ENCODE data around the gene DDX54.
"Not testable (repeated sequence)": the region's sequence is repeated elsewhere in the genome, so short reads cannot be mapped to it uniquely, and the experiment has no call there.

Gene DDX54

DNA sequence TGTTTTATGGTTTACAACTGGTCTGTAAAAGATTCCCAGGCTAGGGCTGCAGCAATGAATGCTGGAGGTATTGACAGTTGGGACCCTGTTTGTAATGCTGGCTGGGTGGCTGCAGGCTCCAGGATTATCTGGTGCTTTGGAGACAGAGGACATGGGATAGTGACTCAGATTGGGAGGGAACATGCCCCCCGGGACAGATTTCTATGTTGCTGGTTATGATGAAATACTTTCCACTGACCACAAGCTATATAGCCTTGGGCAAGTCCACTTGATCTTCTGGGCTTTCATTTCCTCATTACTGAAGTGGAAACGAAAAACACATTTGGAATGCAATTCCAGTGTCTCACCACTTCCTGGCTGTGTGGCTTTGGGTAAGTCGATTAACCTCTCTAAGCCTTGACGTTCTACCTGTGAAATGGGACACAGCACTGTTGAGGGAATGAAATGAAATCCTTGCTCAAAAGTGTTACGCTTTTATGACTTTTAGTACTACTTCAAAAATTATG lies 29.7 kb upstream of the DDX54 start:
- in situ Hi-C loops (cut with MboI; ENCODE audit: low sequenced_read_pairs, unreplicated experiment), result no loop called here
- DNase-seq (ENCODE audit: low spot score), result no peak
- TF ChIP-seq CTCF (IDR thresholded peaks at IDR 0.05; ENCODE audit: borderline replicate concordance, control extremely low read depth, extremely low read depth, insufficient read depth, missing control alignments), result no peak

- TF ChIP-seq CTCF (IDR thresholded peaks at IDR 0.05; ENCODE audit: borderline replicate concordance, control extremely low read depth, extremely low read depth, insufficient read depth, missing control alignments), result no peak
- in situ Hi-C loops (cut with MboI; ENCODE audit: low sequenced_read_pairs, unreplicated experiment), result no loop called here
- DNase-seq (ENCODE audit: low spot score), result no peak
Observed at GRCh38 chr12:113211160-113211559, 25.9 kb upstream of the DDX54 start.

DNA sequence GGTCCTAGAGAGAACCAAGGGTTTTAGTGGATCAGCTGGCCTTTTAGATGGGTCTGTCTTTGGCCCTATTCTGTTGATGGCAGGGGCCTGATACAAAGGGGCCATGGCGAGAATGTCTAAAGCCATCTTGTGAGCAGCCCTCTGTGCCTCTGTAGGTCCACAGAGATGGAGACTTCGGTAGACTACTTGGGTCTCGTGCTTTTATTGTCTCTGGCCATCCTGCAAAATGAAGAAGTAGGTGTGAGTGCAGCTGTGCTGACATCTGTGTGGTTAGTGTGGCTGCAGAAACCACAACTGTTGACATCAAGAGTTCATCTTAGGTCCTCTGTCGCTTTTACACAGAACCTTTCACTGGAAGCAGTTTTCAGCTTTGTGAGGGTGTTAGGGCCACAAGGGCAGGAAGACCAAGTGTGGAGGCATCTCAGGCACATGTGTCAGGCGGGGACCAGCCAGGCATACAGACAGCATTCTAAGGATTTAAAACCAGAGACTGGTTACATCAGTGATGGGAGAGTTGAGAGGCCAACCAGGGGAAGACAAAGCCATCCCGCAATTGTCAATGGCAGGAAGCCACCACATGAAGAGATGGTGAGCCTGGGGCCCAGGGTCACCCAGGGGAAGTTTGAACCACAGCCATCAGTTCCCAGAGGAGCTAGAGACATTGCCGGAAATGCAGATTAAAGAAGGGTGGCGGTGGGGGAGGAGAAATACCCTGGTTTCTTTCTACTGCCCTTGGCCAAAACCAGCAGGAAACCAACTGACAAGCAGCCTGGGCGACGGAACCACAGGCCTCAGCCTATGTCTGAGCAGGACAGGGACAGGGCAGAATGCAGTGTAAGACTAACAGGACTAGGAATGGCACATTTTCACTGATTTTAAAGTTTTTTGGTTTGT lies 23.0 kb upstream of the DDX54 start:
- in situ Hi-C loops (cut with MboI; ENCODE audit: low sequenced_read_pairs, unreplicated experiment), result no loop called here
- DNase-seq (ENCODE audit: low spot score), result peak; percentile 82
- no peak for TF ChIP-seq CTCF (IDR thresholded peaks at IDR 0.05; ENCODE audit: borderline replicate concordance, control extremely low read depth, extremely low read depth, insufficient read depth, missing control alignments)

GRCh38 chr12:113207613-113208040 lies 22.3 kb upstream of the DDX54 start:
- in situ Hi-C loops (cut with MboI; ENCODE audit: low sequenced_read_pairs, unreplicated experiment), result no loop called here
- TF ChIP-seq CTCF (IDR thresholded peaks at IDR 0.05; ENCODE audit: borderline replicate concordance, control extremely low read depth, extremely low read depth, insufficient read depth, missing control alignments), result no peak
- DNase-seq (ENCODE audit: low spot score), result peak; percentile 21

- in situ Hi-C loops (cut with MboI; ENCODE audit: low sequenced_read_pairs, unreplicated experiment); DNase-seq (ENCODE audit: low spot score): not testable (repeated sequence)
Observed at GRCh38 chr12:113206802-113207201, 21.5 kb upstream of the DDX54 start.

DNA sequence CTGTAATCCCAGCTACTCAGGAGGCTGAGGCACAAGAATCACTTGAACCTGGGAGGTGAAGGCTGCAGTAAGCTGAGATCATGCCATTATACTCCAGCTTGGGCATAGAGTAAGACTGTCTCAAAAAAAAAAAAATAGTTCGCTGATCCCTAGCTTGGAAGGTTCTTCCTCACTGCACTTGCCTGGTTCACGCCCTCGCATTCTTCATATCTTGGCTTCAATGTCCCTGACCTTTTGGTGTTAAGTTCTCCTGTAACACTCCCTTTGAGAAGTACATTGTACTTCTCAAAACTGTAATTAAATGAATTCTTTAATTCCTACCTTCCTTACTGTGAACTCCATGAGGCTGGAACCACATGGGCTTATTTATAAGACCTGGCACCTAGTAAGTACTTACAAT lies 19.5 kb upstream of the DDX54 start:
- no peak for TF ChIP-seq CTCF (IDR thresholded peaks at IDR 0.05; ENCODE audit: borderline replicate concordance, control extremely low read depth, extremely low read depth, insufficient read depth, missing control alignments)
- in situ Hi-C loops (cut with MboI; ENCODE audit: low sequenced_read_pairs, unreplicated experiment), result no loop called here
- no peak for DNase-seq (ENCODE audit: low spot score)
